NCI-H748 treated with DMSO at 0.1 percent for 48 hours (cell line): ENCODE data around the gene TMTC2.
"Not testable (repeated sequence)": the region's sequence is repeated elsewhere in the genome, so short reads cannot be mapped to it uniquely, and the experiment has no call there.

Experiments used
- DNase-seq: peaks from one replicate; lab custom pipeline; 2025; lab: John Stamatoyannopoulos, UW

Gene TMTC2

GRCh38 chr12:83084516-83085234, 398.0 kb downstream of the TMTC2 start:
- DNase-seq = no peak

GRCh38 chr12:83086023-83086422, 399.3 kb downstream of the TMTC2 start:
- no peak for DNase-seq

GRCh38 chr12:83089575-83089974, 402.9 kb downstream of the TMTC2 start:
- no peak for DNase-seq

GRCh38 chr12:83092129-83092528, 405.4 kb downstream of the TMTC2 start:
- DNase-seq = no peak

- no peak for DNase-seq
Observed at GRCh38 chr12:83092606-83093005, 405.9 kb downstream of the TMTC2 start.

GRCh38 chr12:83093426-83093825, 406.7 kb downstream of the TMTC2 start:
- DNase-seq = no peak

GRCh38 chr12:83097643-83098342, 411.1 kb downstream of the TMTC2 start:
- DNase-seq = no peak

GRCh38 chr12:83099436-83099835, 412.7 kb downstream of the TMTC2 start:
- no peak for DNase-seq

GRCh38 chr12:83102499-83102898, 415.8 kb downstream of the TMTC2 start:
- no peak for DNase-seq

- no peak for DNase-seq
Observed at GRCh38 chr12:83106873-83107272, 420.2 kb downstream of the TMTC2 start.

- no peak for DNase-seq
Observed at GRCh38 chr12:83110424-83110823, 423.7 kb downstream of the TMTC2 start.

- no peak for DNase-seq
Observed at GRCh38 chr12:83113945-83114344, 427.2 kb downstream of the TMTC2 start.

- DNase-seq = no peak
Observed at GRCh38 chr12:83114966-83115365, 428.3 kb downstream of the TMTC2 start.

- not testable (repeated sequence) for DNase-seq
Observed at GRCh38 chr12:83117926-83118325, 431.2 kb downstream of the TMTC2 start.

- no peak for DNase-seq
Observed at GRCh38 chr12:83121897-83122622, 435.4 kb downstream of the TMTC2 start.

GRCh38 chr12:83122623-83122934, 435.9 kb downstream of the TMTC2 start:
- no peak for DNase-seq

- no peak for DNase-seq
Observed at GRCh38 chr12:83123039-83123438, 436.3 kb downstream of the TMTC2 start.

- DNase-seq = no peak
Observed at GRCh38 chr12:83128540-83128939, 441.8 kb downstream of the TMTC2 start.

GRCh38 chr12:83130178-83130577, 443.5 kb downstream of the TMTC2 start:
- DNase-seq = no peak

GRCh38 chr12:83132360-83132759, 445.7 kb downstream of the TMTC2 start:
- no peak for DNase-seq

GRCh38 chr12:83136411-83136810, 449.7 kb downstream of the TMTC2 start:
- DNase-seq = no peak

GRCh38 chr12:83140135-83140534, 453.4 kb downstream of the TMTC2 start:
- DNase-seq = no peak

GRCh38 chr12:83141460-83141994, 454.8 kb downstream of the TMTC2 start:
- DNase-seq = no peak
